HepG2 (cell line): ENCODE measurements around the gene GLDC. TPM values are rescaled to one million over a fixed set of nuclear protein-coding genes. Genes with fewer than 3 reads are reported as not detected.

Experiments used
- ARID4A ChIP-seq: sonication (generic); formaldehyde crosslinking; IDR thresholded peaks from 2 replicates; pipeline ENCODE4 v1.5.0; 2020; ENCODE audit warnings: mild to moderate bottlenecking, missing genetic modification reagents, borderline replicate concordance
- CHD2 ChIP-seq: IDR thresholded peaks from 2 replicates; pipeline ENCODE4 v1.6.1; 2011; ENCODE audit warnings: low read depth, low read length, improper control_type of control experiment
- FOXK1 ChIP-seq: sonication (generic); formaldehyde crosslinking; IDR thresholded peaks from 2 replicates; pipeline ENCODE4 v1.4.0; 2020; ENCODE audit warnings: low read depth, missing genetic modification reagents, borderline replicate concordance
- FOXO4 ChIP-seq: sonication (generic); formaldehyde crosslinking; conservative IDR thresholded peaks from 2 replicates; pipeline ENCODE4 v1.8.1; 2023; ENCODE audit warnings: missing genetic modification reagents
- FOXP1 ChIP-seq, 2 experiments: fragments of 450-650 bp in 1 of 2; IDR thresholded peaks; 2 replicates each; pipeline ENCODE4 v1.6.1; 2017 to 2018; ENCODE audit warnings: antibody characterized with exemption in 1 of 2
- KDM2A ChIP-seq: sonication (generic); formaldehyde crosslinking; IDR thresholded peaks from 2 replicates; pipeline ENCODE4 v1.4.0; 2020; ENCODE audit warnings: low read depth, missing genetic modification reagents, borderline replicate concordance
- RNF219 ChIP-seq: sonication (generic); formaldehyde crosslinking; IDR thresholded peaks from 2 replicates; pipeline ENCODE4 v1.5.0; 2020; ENCODE audit warnings: mild to moderate bottlenecking, missing genetic modification reagents
- SRSF9 ChIP-seq: fragments of 200-400 bp; formaldehyde crosslinking; IDR thresholded peaks from 2 replicates; pipeline ENCODE4 v1.6.1; 2018; ENCODE audit warnings: borderline replicate concordance, mild to moderate bottlenecking, low read depth, low read length; ENCODE audit not compliant: insufficient read depth, poor library complexity, severe bottlenecking
- TOPORS ChIP-seq: sonication (generic); formaldehyde crosslinking; IDR thresholded peaks from 2 replicates; pipeline ENCODE4 v1.8.0; 2023; ENCODE audit warnings: mild to moderate bottlenecking, missing genetic modification reagents
- ZBTB39 ChIP-seq: sonication (generic); formaldehyde crosslinking; IDR thresholded peaks from 2 replicates; pipeline ENCODE4 v1.5.0; 2020; ENCODE audit warnings: missing genetic modification reagents
- ZNF382 ChIP-seq: sonication (generic); formaldehyde crosslinking; IDR thresholded peaks from 2 replicates; pipeline ENCODE4 v1.5.0; 2020; ENCODE audit warnings: missing genetic modification reagents, mild to moderate bottlenecking, borderline replicate concordance
- ZNF446 ChIP-seq: sonication (generic); formaldehyde crosslinking; IDR thresholded peaks from 2 replicates; pipeline ENCODE4 v1.5.0; 2020; ENCODE audit warnings: mild to moderate bottlenecking, missing genetic modification reagents
- ZNF567 ChIP-seq: sonication (generic); formaldehyde crosslinking; IDR thresholded peaks from 2 replicates; pipeline ENCODE4 v1.8.1; 2023; ENCODE audit warnings: mild to moderate bottlenecking, missing genetic modification reagents, borderline replicate concordance
- ZNF572 ChIP-seq: sonication (generic); formaldehyde crosslinking; IDR thresholded peaks from 2 replicates; pipeline ENCODE4 v1.5.1; 2020; ENCODE audit warnings: mild to moderate bottlenecking, missing genetic modification reagents
- ZSCAN9 ChIP-seq: IDR thresholded peaks from 2 replicates; pipeline ENCODE4 v1.6.1; 2016; ENCODE audit warnings: borderline replicate concordance
- polyA plus RNA-seq, 8 experiments: library from polyadenylated mRNA; depleted of rRNA in 3 of 8; stranded (reverse) in 7 of 8; unstranded in 1 of 8; fragments of >200 nt; fragmentation: Illumina TruSeq in 4 of 8; extraction: Trizol in 4 of 8; gene quantifications; 2 replicates each; pipeline versions ENCODE4 v1.2.1 to v1.2.3, GENCODE V29; 2011 to 2016; ENCODE audit warnings: low read depth in 4 of 8, missing spikeins in 1 of 8, mixed read lengths in 1 of 8; ENCODE audit not compliant: insufficient read depth in 1 of 8
- total RNA-seq, 5 experiments: library from RNA; depleted of rRNA; stranded (reverse); fragments of >200 nt; fragmentation: Illumina TruSeq; extraction: Trizol; gene quantifications; 2 replicates each; pipeline ENCODE4 v1.2.3, GENCODE V29; 2016; ENCODE audit warnings: low read depth in 1 of 5

The GLDC gene
- total and polyA plus RNA-seq, 2 of the 13 experiments (the other 11 are each of a cell fraction or from before 2014, with no cell fraction given): 59.3 to 115 TPM

- TF ChIP-seq RNF219 (no peak), ZSCAN9 (CRISPR knock-in tag) (peak; percentile 73; the same call in 1 of the 2 replicates), ZNF567 (CRISPR knock-in tag) (no peak; the same call in 1 of the 2 replicates), ARID4A (CRISPR knock-in tag) (peak; percentile 69; the same call in 1 of the 2 replicates), ZNF382 (CRISPR knock-in tag) (no peak), TOPORS (CRISPR knock-in tag) (no peak), ZNF446 (no peak), ZNF572 (CRISPR knock-in tag) (0 out of 2 replicates have a peak, but pooled peaks have one; percentile 33), FOXP1 (IDR thresholded peaks at IDR 0.05) (no peak), FOXP1 (CRISPR knock-in tag; IDR thresholded peaks at IDR 0.05) (no peak), FOXO4 (CRISPR knock-in tag) (no peak), CHD2 (peak; percentile 50; the same call in 1 of the 2 replicates), FOXK1 (CRISPR knock-in tag) (no peak), ZBTB39 (CRISPR knock-in tag) (no peak), KDM2A (CRISPR knock-in tag) (peak; percentile 84; the same call in 1 of the 2 replicates), SRSF9 (no peak)
Measured at GRCh38 chr9:6645355-6646292, at the start of gene GLDC (continued).
